Non-pigmented ciliary epithelial cell (primary cell): ENCODE results near the gene POFUT2.

Experiments
- DNase-seq: peaks from one replicate; pipeline ENCODE4 v3.0.0-alpha.2; 2010; ENCODE audit warnings: low read depth

Gene POFUT2

DNA sequence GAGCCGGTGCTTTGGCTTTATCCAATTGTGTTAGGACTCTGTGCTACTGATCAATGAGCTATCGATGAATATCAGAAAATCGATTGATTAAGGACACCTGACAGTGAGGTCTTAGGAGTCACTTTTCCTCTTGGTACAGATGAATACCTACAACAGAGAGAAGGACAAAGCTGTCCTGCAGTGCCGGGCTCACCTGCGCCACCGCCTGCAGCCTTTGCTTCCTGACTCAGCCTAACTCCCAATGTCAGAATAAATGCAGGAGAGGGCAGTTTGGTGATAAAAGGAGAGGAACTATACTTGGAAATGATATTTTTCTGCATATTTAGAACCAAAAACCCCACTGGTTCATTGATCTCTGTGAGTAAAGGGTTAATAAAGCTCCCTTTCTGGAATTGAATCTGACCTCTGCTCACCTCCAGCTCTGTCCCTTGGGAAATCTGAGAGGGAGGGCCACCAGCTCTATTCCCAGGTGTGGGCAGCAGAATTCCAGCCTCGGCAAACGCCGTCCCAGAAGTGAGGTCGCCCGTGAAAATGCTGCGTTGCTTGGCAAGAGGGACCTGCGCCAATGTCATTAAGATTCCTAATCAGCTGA lies 39.3 kb downstream of the POFUT2 start:
- DNase-seq = no peak

DNA sequence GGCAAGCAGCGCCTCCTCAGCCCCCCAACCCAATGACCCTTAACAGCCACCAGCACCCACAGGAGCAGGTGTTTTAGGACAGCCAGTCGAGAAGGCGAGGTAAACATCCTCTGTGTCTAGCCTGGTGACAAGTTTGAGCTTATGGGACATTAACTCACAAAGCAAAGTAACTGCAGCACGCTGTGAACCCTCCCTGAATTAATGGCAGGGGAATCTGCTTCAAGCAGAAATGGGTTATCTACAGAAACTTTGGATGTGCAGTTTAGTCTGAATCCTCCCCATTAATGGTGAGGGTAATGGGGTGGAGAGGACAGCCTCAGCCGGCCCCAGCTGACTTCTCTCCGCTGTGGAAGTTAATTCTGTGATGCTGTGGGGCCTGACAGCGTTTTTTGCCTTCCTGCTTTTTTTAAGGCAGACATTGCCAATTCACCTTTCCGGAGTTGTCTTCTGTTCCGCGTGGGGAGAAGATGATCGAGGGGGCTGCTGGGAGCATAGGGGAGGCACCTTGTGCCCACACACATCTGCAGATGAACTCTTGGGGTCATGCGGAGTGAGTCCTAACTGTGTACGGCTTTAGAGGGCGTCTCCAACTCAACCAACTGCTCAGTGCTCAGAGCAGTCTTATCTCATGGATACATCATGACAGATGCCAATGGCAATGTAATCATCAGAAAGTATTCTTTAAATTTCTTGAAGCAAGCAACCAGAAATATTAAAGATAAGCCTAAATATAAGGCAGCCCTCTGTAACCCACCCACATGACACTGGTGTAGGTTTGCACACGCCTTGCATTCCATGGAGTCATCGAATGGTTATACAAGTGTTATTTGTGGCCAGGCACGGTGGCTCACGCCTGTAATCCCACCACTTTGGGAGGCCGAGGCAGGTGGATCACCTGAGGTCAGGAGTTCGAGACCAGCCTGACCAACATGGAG lies 41.0 kb downstream of the POFUT2 start:
- no peak for DNase-seq

DNA sequence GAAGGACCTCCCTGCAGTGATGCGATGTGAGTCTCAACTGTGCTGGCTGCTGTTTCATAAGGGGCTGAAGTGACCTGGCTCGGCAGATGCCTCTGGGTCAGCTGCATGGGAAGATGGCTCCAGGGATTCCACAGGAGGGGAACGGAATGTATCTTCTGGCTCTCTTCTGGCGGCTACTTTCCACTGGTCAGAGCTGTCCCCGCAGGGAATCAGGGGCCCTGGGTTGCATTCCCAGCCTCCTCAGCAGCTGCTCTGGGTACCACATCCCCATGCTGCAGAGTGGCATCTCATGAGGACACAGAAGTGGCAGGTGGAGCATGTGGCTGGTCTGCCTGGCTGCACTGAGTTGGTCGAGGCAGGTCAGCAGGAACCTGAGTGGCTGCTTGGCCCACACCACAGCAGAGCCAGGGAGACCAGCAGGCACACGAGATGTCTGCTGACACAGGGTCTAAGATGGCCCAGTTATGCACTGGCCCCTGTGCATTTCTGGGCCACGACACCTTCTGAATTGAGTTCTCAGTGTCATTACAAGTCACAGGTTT lies 42.8 kb downstream of the POFUT2 start:
- no peak for DNase-seq

DNA sequence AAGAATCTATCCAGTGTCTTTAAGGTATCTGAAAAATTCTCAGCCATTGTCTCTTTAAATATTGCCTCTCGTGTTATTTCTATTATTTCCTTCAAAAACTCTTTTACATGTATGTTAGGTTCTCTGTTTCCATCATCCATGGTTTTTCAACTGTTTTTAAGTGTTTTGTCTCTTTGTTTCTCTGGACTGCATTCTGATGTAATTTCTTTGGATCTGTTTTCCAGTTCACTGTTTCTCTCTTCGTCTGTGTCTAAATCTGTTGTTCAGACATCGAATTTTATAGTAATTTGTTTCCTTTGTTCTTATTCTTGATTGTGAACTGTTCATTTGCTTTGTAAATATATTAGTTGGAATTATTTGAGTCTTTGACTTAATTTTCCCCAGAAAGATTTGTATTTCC lies 44.1 kb downstream of the POFUT2 start:
- no peak for DNase-seq

DNA sequence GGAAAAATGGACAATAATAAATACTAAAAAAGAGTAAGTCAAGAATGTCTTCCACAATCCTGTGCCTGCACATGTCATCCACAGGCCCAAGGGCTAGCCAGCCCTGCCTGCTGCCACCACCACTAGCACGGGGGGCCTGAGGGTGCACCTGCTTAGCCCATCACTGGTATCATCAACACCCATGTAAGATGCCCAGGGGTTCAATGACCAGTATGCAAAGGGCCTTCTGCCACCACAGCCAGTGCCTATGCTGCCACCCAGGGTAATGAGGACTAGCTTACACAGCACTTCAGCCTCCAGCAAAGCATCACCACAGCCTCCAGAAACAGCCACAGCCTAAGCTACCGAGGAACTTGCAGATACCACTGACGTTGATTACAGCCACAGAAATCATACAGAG lies 46.3 kb downstream of the POFUT2 start:
- DNase-seq = no peak

DNA sequence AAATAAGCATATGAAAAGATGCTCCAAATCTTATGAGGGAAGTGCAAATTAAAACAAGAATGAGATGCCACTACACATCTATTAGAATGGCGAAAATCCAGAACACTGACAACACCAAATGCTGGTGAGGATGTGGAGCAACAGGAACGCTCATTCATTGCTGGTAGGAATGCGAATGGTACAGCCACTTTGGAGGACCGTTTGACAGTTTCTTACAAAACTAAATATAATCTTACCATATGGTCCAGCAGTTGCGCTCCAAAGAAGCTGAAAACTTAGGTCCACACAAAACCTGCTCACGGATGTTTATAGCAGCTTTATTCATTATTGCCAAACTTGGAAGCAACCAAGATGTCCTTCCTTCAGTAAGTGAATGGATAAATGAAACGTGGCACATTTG lies 50.3 kb downstream of the POFUT2 start:
- no peak for DNase-seq

DNA sequence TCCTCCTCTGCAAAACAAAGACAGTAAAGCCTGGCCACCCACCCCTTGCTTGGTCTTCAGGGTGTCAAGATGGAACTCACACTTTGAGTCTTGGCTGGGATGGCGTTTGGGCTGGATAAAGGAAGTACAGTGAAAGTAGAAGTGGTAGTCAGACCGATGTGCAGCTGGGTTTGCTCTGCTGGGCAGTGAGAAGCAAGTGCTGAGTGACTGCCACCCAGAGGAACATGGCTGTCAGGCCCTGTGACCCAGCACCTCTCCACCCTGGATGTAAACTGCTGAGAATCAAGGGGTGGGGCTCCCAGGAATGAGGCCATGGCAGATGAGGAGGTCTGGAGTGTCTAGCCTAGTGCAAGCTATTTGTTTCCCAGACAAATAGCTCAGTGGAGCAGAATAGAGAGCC lies 51.2 kb downstream of the POFUT2 start:
- DNase-seq = no peak

DNA sequence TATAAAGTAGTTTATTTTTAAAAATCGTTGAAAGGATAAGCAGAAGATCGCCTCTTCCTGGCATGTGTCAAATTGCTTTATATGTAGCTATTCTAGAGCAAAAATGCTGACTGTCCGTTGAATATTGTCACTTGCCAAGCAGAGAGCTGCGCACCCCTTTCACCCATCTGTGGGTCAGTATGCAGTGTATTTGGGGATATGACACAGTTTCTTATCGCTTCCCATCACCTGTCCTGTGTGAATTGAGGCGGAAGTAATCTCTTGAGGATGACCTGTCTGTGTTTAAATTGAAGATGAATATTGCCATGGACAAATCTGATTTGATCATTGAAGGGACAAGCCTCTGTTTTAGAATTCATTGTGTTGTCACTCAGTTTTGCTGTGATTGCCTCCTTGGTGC lies 52.2 kb downstream of the POFUT2 start:
- DNase-seq = no peak

DNA sequence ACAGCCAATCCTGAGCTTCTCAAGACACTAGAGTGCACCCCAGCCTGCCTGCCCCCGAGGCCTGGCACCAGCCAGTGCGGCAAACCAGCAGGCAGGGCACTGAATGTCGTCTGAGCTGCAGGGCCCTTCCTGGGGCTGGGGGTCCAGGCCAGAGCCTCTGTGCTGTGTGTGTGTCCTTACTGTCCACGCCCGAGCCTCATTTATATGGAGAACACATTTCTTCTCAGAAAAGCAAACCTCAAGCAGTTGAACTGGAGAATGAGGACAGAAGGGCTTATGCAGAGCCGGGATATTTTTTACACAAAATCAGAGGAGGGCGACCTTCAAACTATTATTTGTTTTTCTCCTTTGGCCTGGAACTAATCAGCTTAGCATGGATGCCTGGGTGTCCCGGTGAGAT lies 52.7 kb downstream of the POFUT2 start:
- DNase-seq = no peak

DNA sequence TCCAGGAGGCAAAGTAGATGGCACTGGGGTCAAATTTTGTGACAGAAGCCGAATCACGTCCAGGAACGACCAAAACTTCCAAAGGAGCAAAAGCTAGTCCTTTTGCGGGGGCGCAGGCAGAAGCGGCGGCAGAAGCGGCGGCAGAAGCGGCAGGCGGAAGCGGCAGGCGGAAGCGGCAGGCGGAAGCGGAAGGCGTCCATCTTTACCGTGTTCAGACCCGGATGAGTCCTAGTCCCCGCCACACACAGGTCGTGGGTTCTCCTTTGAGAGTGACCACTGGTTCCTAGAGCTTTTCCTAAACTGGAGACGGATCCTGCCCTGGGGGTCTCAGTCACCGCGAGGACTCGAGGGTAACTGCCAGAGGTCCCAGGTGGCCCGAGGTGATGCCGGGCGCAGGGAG lies 53.6 kb downstream of the POFUT2 start:
- no peak for DNase-seq

DNA sequence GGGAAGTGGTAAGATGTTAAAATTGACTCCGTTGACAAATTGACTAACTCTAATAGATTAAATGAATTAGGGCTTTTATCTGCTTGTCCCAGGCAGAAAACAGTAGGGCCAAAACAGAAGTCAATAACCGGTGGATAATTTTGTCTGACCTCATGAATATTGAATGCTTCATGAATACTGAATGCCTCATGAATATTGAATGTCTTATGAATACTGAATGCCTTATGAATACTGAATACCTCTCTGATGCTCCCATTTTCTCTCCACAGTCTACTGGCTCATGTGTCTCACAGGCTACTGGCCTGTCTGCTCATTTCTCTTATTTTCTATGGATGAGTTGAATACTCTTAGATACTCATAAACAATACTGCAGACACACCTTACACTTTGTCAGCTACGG lies 56.0 kb downstream of the POFUT2 start:
- DNase-seq = no peak

DNA sequence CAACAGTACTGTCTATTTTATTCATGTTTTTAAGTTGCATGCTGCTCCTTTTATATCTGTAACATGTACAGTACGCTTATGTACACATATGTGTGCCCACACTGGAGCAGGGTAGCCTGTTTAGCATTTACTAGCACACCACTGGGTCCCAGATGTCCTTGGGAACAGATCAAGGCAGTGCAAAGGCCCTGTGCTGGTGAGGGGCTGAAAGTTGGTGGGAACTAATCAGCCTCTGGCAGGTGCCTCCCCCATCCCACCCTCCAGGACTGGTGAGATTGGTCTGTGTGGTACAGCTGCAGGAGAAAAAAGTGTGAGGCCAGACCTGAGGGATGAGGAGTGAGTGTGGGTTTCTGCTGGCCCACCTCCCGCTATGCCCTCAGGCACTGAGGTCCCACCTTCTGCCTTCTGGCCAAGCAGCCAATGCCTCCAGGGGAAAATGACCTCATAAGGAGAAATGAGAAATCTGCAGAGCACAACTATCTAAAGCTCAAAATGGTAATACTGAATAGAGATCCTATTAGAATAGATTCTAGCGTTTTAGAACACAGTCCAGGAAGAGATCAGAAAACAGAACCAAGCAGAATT lies 58.9 kb downstream of the POFUT2 start:
- no peak for DNase-seq

DNA sequence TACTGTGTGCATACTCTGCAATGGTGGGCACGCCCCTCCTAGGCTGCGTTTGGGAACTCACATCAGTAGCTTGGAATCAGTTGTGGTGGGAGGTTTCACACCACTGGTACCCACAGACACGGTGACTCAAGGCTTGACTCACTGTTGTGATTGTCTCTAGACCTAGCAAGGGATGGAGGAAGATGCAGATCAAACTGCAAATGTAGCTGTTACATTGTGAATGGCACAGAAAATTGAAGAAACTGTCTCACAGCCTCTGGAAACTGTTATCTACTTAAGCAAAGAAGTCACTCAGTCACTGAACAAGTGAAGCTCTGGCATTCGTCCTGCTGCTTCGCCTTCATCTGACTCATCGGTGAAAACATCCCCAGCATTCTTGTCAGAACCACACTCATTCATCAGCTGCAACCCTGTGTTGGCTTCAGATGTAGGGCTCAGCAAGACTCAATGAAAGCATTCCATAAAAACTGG lies 59.5 kb downstream of the POFUT2 start:
- peak; percentile 97 for DNase-seq

DNA sequence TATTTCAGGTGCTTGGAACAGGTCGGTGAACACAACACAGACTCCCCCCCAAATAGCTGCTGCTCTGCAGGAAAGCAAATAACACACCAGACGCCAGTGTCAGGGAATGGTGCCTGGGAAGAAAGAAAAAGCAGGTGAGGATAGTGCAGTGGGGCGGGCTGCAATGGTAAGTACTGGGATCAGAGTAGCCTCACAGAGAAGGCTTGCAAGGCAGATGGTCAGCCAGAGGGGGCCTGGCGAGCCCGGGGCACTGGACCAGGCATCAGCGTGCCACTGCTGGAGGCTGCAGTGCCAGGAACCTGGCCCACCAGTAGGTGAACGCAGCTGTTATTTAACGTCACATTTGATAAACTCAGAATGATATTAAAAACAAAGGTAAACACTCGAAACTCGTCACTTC lies 60.0 kb downstream of the POFUT2 start:
- no peak for DNase-seq

DNA sequence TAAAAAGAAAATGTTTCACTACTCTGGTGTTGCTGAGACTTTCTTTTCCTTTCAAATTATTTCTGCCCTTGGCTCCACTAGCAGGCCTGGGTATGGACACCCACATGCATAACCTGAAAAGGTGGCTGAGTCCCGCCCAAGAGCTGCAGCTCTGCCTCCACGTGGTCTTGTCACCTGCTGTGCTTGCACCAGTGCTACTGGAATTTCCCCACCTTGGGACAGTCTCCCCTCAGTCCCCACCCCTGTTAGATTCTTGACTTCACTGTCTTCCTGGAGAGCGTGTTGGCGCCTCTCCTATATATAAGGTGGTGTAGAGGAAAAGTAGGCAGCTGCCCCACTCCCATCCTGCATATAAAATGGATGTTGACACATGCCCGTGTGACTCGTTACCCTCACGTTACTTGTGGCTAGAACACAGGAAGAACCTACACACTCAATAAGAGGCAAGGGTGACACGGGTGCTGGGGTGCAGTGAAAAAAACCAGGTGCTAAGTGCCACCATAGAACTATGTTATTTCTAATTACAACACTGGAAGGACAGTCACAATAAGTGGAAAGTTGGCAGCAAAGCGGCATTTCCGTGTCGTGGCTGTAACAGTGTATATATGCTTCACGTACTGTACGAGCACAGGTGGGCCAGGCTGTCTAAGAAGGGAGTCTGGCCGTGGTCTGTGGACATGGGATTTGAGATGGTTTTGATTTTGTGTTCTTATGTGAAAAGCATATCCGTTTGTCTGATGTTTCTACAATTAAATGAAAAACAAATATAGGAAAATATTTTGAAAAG lies 61.0 kb downstream of the POFUT2 start:
- no peak for DNase-seq

DNA sequence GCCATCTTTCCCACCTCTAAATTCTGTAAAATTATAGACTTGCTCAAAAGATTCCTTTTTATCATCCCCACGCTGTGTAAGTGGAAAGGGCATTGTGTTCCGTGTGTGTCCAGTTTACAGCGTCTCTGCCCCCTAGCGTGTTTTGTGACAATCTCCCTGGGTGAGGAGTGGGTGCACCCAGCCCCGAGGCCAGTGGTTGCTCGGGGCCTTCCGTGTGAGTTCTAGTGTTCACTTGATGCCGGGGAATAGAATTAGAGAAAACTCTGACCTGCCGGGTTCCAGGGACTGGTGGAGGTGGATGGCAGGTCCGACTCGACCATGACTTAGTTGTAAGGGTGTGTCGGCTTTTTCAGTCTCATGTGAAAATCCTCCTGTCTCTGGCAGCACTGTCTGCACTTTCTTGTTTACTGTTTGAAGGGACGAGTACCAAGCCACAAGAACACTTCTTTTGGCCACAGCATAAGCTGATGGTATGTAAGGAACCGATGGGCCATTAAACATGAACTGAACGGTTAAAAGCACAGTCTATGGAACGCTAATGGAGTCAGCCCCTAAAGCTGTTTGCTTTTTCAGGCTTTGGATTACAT lies 61.9 kb downstream of the POFUT2 start:
- DNase-seq = no peak

DNA sequence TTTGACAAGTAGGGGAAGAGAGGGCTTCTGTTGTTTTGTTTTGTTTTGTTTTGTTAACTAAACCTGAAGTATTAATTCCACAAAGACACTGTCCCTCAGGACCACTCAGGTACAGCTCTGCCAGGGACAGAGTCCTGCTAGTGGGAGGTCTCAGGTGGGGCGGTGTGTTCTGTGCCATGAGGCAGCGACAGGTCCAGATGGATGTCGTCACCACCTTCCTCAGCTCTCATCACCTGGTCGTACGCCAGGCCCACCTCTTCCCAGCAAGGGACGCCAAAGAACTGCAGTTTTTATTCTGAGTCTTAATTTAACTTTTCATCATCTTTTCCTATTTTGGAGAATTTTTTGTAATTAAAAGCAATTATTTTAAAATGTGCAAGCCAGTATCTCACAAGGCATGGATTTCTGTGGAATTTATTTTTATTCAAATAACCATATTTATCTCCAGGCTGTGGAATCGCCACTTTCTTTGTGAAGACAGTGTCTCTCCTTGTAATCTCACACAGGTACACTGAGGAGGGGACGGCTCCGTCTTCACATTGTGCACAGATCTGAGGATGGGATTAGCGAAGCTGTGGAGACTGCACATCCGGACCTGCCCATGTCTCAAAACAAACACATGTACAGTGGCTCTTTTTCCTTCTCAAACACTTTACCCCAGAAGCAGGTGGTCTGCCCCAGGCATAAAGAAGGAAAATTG lies 62.5 kb downstream of the POFUT2 start:
- DNase-seq = no peak

DNA sequence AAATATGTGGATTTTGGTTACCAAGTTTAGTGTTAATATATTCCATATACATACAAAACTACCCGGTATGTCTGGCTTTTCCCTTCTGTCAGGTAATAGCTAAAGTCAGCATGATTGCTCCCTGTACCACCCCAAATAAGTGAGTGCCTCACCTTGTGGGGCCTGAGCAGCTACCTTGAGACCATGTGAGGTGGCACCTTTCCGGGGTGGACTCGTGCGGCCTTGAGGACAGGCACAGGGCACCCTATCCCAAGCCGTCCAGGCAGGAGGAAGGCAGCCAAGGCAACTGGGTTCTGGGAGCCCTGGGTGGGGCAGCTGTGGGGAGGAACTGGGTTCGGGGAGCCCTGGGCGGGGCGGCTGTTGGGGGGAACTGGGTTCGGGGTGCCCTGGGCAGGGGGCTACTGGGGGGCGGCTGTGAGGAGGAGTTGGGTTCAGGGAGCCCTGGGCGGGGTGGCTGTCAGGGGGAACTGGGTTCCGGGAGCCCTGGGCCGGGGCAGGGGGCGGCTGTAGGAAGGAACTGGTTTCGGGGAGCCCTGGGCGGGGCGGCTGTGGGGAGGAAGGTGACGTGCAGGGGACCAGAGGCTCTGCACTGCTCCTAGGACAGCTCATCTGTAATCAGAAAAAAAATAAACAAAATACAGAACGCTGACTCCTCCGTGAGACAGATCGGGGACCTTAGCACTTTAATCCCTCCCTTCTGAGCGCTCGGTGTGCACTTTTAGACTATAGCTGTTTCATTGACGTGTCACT lies 63.3 kb downstream of the POFUT2 start:
- no peak for DNase-seq

DNA sequence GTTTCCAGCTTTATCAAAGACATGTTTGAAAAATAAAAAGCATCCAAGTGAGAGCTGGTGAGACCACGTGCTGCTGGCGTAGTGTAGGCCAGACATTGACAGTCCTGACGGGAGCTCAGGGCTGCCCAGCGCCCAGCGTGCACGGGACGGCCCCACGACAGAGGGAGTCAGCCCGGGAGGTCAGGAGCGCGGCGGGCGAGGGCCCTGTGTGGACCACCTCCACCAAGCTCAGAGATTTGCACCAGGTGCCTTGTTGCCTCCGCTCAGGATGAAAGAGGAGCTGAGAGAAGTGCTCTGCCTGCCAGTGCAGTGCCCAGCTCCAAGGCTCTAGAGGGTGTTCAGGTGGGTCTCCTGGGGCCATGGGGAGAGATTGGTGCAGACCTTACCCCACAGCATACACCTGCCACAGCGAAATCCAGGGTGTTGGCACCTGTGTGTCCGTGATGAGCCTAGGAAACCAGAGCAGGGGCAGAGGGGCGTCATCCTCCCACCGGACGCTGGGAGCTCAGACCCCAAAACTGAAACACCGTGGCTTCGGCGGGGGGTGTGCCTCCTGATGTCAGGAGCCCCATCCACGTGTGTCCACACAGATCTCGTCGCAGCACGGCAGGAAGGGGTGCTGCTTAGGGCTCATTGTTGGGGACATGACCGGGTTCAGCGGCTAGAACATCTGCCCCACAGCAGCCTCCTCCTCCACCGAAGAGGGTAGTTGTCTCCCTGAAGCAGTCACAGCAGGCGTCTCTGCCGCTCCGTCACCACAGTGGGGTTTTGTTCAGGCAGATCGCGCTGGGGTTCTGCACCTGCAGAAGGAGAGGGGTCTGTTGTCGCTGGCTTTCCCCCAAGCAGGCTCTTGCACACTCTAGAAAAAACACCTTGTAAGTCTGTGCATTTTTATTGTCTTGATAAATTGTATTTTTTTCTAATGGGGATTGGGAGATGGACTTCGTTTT lies 64.2 kb downstream of the POFUT2 start:
- DNase-seq = no peak
